Activated T-cell treated with anti-CD3 and anti-CD28 coated beads, Interleukin-2, amount 50 U/mL, for 4 hours (primary cell): ENCODE results near the gene TFB2M. TPM values are rescaled to one million over a fixed set of nuclear protein-coding genes. Genes with fewer than 3 reads are reported as not detected.
A peak's percentile ranks its signal among the peaks of the same experiment; 100 is the strongest.

Experiments used
- ATAC-seq, 2 donors: fragments of 200-7000 bp; cut with Tn5 transposase; one replicate each; pipeline ENCODE4 v1.10.0; 2021
- DNase-seq: peaks from one replicate; pipeline ENCODE4 v3.0.0-alpha.2; 2020
- H3K27me3 Mint-ChIP-seq: one replicate; pipeline ENCODE4 v1.8.0; 2021; ENCODE audit warnings: low read depth, mixed read lengths
- H3K36me3 Mint-ChIP-seq: one replicate; pipeline ENCODE4 v1.8.0; 2022; ENCODE audit warnings: mixed read lengths; ENCODE audit not compliant: insufficient read depth
- H3K4me1 Mint-ChIP-seq: one replicate; pipeline ENCODE4 v1.8.0; 2021; ENCODE audit warnings: low read depth, mixed read lengths
- H3K4me3 Mint-ChIP-seq: one replicate; pipeline ENCODE4 v1.8.0; 2021; ENCODE audit warnings: mild to moderate bottlenecking, moderate library complexity, mixed read lengths
- H3K9me3 Mint-ChIP-seq: one replicate; pipeline ENCODE4 v1.8.0; 2021; ENCODE audit warnings: mixed read lengths
- total RNA-seq, 3 donors: library from RNA; stranded (reverse); gene quantifications; one replicate each; pipeline ENCODE4 v1.2.1, GENCODE V29; 2021

TFB2M gene
- total RNA-seq, 3 donors from 2014 or later, result 41.7 to 45.8 (median 42.8) TPM

- Mint-ChIP-seq H3K4me1 (peaks cover 7% of the 10 kb centered on the region), H3K4me3 (no peak overlapping the region), H3K36me3 (no peaks in the 10 kb centered on the region), H3K9me3 (peaks cover 12% of the 10 kb centered on the region), H3K27me3 (no peaks in the 10 kb centered on the region)
- DNase-seq (no peak), ATAC-seq (no peak)
Observed at GRCh38 chr1:246526915-246527314, 39.1 kb downstream of the TFB2M start.

GRCh38 chr1:246526380-246526779, 39.7 kb downstream of the TFB2M start:
- H3K4me3 Mint-ChIP-seq, result no peak overlapping the region
- H3K9me3 Mint-ChIP-seq, result peaks cover 10% of the 10 kb centered on the region
- DNase-seq, result no peak

GRCh38 chr1:246519514-246519913, 46.5 kb downstream of the TFB2M start:
- no peaks in the 10 kb centered on the region for H3K36me3 Mint-ChIP-seq
- ATAC-seq (no peak), DNase-seq (no peak)
- H3K9me3 Mint-ChIP-seq, result peaks cover 11% of the 10 kb centered on the region
- no peak overlapping the region for H3K4me3 Mint-ChIP-seq
- no peaks in the 10 kb centered on the region for H3K27me3 Mint-ChIP-seq
- H3K4me1 Mint-ChIP-seq, result no peaks in the 10 kb centered on the region

More at GRCh38 chr1:246526380-246526779, 39.7 kb downstream of the TFB2M start:
- no peak for ATAC-seq
- Mint-ChIP-seq H3K4me1 (peaks cover 7% of the 10 kb centered on the region), H3K27me3 (no peaks in the 10 kb centered on the region), H3K36me3 (no peaks in the 10 kb centered on the region)

- H3K36me3 Mint-ChIP-seq, result no peaks in the 10 kb centered on the region
- DNase-seq, result no peak
- H3K27me3 Mint-ChIP-seq, result no peaks in the 10 kb centered on the region
- peaks cover 11% of the 10 kb centered on the region for H3K9me3 Mint-ChIP-seq
- H3K4me3 Mint-ChIP-seq, result no peak overlapping the region
- ATAC-seq, result no peak
- H3K4me1 Mint-ChIP-seq, result peaks cover 2% of the 10 kb centered on the region
Observed at GRCh38 chr1:246518456-246519205, 47.4 kb downstream of the TFB2M start.

GRCh38 chr1:246517391-246517790, 48.7 kb downstream of the TFB2M start:
- H3K9me3 Mint-ChIP-seq, result peaks cover 11% of the 10 kb centered on the region
- no peak overlapping the region for H3K4me3 Mint-ChIP-seq
- ATAC-seq, result no peak
- no peaks in the 10 kb centered on the region for H3K36me3 Mint-ChIP-seq
- peaks cover 2% of the 10 kb centered on the region for H3K4me1 Mint-ChIP-seq
- no peaks in the 10 kb centered on the region for H3K27me3 Mint-ChIP-seq
- DNase-seq, result no peak

- no peak for DNase-seq
- no peak for ATAC-seq
- no peaks in the 10 kb centered on the region for H3K36me3 Mint-ChIP-seq
- peaks cover 11% of the 10 kb centered on the region for H3K9me3 Mint-ChIP-seq
- H3K4me3 Mint-ChIP-seq, result no peak overlapping the region
- H3K27me3 Mint-ChIP-seq, result no peaks in the 10 kb centered on the region
- H3K4me1 Mint-ChIP-seq, result peaks cover 2% of the 10 kb centered on the region
Observed at GRCh38 chr1:246516126-246516525, 49.9 kb downstream of the TFB2M start.

- ATAC-seq, result no peak
- Mint-ChIP-seq H3K9me3 (peaks cover 11% of the 10 kb centered on the region), H3K4me3 (no peak overlapping the region), H3K36me3 (no peaks in the 10 kb centered on the region), H3K27me3 (no peaks in the 10 kb centered on the region), H3K4me1 (peaks cover 2% of the 10 kb centered on the region)
- no peak for DNase-seq
Observed at GRCh38 chr1:246515390-246516005, 50.6 kb downstream of the TFB2M start.

- Mint-ChIP-seq H3K9me3 (peaks cover 11% of the 10 kb centered on the region), H3K27me3 (no peaks in the 10 kb centered on the region), H3K4me1 (peaks cover 2% of the 10 kb centered on the region), H3K4me3 (no peak overlapping the region), H3K36me3 (no peaks in the 10 kb centered on the region)
- ATAC-seq (peak in 1 of 2 donors; percentile 3), DNase-seq (no peak)
Observed at GRCh38 chr1:246513619-246514343, 52.3 kb downstream of the TFB2M start.

- no peak overlapping the region for H3K4me3 Mint-ChIP-seq
- H3K27me3 Mint-ChIP-seq, result no peaks in the 10 kb centered on the region
- H3K9me3 Mint-ChIP-seq, result peaks cover 11% of the 10 kb centered on the region
- DNase-seq (no peak), ATAC-seq (no peak)
- peaks cover 3% of the 10 kb centered on the region for H3K4me1 Mint-ChIP-seq
- H3K36me3 Mint-ChIP-seq, result no peaks in the 10 kb centered on the region
Observed at GRCh38 chr1:246513041-246513440, 53.0 kb downstream of the TFB2M start.

GRCh38 chr1:246512635-246513034, 53.4 kb downstream of the TFB2M start:
- no peaks in the 10 kb centered on the region for H3K36me3 Mint-ChIP-seq
- no peak for ATAC-seq
- DNase-seq, result no peak
- H3K27me3 Mint-ChIP-seq, result no peaks in the 10 kb centered on the region
- peaks cover 6% of the 10 kb centered on the region for H3K4me1 Mint-ChIP-seq
- no peak overlapping the region for H3K4me3 Mint-ChIP-seq
- H3K9me3 Mint-ChIP-seq, result peaks cover 11% of the 10 kb centered on the region

- Mint-ChIP-seq H3K9me3 (peaks cover 11% of the 10 kb centered on the region), H3K36me3 (no peaks in the 10 kb centered on the region), H3K4me3 (no peak overlapping the region), H3K4me1 (peaks cover 8% of the 10 kb centered on the region), H3K27me3 (no peaks in the 10 kb centered on the region)
- DNase-seq (no peak), ATAC-seq (no peak)
Observed at GRCh38 chr1:246512230-246512629, 53.8 kb downstream of the TFB2M start.

- ATAC-seq (no peak), DNase-seq (no peak)
- H3K4me1 Mint-ChIP-seq, result peaks cover 13% of the 10 kb centered on the region
- no peaks in the 10 kb centered on the region for H3K36me3 Mint-ChIP-seq
- H3K27me3 Mint-ChIP-seq, result no peaks in the 10 kb centered on the region
- H3K4me3 Mint-ChIP-seq, result no peak overlapping the region
- peaks cover 11% of the 10 kb centered on the region for H3K9me3 Mint-ChIP-seq
Observed at GRCh38 chr1:246511203-246511602, 54.9 kb downstream of the TFB2M start.

- Mint-ChIP-seq H3K4me1 (peaks cover 21% of the 10 kb centered on the region), H3K9me3 (peaks cover 5% of the 10 kb centered on the region), H3K4me3 (no peak overlapping the region), H3K27me3 (no peaks in the 10 kb centered on the region), H3K36me3 (no peaks in the 10 kb centered on the region)
- ATAC-seq (no peak), DNase-seq (no peak)
Observed at GRCh38 chr1:246510147-246511030, 55.7 kb downstream of the TFB2M start.
